ENCODE measurements around the gene UQCC2.

UQCC2 gene

GRCh38 chr6:33744001-33744848 lies 32.7 kb upstream of the UQCC2 start:
- DNase-seq: peak; percentile 84

DNA sequence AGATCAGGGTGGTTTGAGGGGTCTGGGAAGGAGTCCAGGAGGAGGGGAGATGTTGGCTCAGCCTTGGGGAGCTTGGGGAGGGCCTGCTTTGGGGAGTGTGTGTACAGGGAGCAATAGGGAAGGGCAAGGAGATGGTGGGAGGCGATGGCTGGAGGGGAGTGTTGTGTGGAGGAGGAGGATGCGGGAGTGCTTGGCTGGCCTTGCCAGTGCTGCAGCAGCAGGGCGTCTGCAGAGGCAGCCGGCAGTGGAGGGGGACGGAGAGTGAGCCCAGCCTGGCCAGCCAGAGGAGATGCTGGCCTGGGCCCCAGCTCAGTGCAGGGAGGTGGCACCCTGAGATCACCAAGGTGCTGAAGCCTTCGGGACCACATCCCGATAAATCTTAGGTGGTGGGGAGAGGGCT lies 31.3 kb upstream of the UQCC2 start:
- no peak for DNase-seq

DNA sequence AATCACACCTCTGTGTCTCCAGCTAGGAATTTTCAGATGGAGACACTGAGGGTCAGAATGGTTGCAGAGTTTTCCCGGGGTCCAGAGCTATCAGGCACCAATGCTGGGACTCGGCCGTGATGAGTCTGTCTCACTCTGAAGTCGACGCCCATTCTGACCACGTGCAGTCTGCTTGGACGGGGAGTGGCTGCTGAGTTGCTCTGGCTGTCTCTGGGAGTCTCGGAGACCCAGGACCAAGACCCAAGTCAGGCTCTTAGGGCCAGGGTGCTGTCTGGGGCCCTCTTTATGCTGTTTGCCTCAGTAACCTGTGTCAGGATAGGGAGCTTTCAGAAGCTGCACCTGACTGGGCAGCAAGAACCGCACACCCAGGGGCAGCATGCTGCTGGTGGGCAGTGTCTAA lies 30.6 kb upstream of the UQCC2 start:
- no peak for DNase-seq

GRCh38 chr6:33740794-33741193 lies 29.3 kb upstream of the UQCC2 start:
- no peak for DNase-seq

DNA sequence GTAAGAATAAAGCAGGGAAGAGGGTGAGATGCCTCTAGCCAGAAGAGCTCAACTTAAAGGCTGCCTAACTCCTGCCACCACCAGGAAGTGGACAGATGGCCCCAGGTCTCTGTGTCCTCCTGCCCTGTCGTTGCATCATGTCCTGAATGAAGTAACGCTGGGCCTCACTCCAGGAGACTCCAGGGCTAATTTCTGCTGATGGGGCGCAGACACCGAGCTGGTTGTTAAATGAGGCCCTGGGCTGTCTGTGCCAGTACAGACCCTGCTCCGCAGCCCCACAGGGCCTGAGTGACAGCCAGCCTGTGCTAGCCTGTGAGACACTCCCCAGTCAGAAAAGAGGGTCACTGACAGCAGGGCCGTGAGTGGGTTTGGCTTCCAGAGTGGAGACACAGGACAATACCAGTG lies 28.7 kb upstream of the UQCC2 start:
- DNase-seq: no peak

DNA sequence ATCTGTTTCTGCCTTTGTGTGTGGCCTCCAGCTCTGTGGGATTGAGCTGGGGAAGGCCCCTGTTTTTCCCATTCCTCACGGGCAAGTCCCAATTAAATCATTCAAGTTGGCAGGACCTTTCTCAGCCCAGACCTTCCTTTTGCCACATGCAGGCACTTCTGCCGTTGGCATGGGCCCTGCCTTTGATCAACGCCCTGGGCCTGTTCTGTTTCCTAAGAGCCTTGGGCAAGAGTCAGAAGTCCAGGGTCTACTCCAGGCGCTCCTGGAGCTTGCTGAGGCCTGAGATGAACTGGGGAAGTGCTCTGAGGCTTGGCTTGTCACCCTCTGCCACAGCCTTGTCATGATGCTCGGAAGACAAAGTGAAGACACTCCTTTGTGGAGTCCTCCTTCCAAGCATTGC lies 28.1 kb upstream of the UQCC2 start:
- no peak for DNase-seq

GRCh38 chr6:33738879-33739278 lies 27.4 kb upstream of the UQCC2 start:
- no peak for DNase-seq

- no peak for DNase-seq
Observed at GRCh38 chr6:33738153-33738552, 26.7 kb upstream of the UQCC2 start.

GRCh38 chr6:33737267-33738026 lies 25.9 kb upstream of the UQCC2 start:
- DNase-seq: no peak

DNA sequence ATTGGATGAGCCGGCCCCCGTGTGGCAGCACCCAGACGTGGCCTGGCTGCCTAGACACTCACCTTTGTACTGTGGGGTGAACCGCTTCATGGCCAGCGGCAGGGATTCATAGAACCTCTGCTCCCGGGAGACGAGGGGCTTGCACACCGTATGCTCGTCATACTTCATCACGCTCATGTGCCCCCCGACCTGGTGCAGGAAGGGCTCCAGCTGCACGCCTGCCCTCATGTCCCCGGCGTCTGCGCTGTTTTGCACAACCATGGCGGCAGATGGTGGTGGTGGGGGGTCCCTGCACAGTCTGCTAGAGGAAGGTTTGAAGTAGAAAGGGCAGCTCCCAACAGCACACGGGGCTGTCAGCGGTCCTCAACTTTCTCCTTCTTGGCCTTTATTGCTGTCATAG lies 23.7 kb upstream of the UQCC2 start:
- no peak for DNase-seq

GRCh38 chr6:33733709-33734007 lies 22.2 kb upstream of the UQCC2 start:
- DNase-seq: no peak

DNA sequence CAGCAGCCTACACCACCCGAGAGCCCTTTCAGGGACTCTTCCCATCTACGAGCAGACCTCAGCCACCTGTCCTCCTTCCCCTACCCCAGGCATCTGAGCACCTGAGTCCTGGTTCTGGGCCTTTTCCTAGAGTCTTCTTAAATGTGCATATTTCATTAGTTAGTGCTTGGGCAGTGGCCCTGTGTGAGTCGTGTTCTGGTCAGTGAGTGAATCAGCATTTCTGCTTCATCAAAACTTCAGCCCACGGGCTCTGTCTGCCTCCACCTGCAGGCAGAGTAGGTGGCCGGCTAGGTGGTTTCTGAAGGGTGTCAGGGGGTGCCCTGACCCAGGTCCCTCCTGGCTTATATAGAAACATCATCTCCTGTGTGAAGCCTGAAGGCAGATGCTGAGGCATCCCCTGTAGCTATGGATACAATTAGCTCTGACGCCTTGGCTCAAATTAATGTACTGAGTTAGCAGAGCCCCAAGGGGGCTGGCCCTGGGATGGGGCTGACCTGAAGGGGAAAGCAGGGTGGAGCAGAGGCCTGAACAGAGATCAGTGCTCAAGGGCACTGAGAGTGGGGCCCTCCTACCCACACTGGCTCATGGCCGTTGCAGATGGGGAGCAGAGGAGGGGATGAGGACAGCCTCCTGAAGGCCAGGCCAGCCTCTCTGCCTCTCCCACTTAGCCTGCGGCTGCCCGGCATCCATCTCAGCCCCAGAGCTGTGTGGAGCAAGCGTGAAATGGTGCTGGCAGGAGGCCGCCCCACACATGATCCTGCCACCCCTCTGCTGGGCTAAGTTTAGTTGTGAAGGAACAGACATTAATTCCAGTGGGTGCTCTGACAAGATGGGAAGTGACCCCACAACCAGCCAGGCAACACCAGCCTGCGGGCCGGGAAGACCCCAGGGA lies 21.6 kb upstream of the UQCC2 start:
- DNase-seq: no peak

GRCh38 chr6:33732385-33732784 lies 20.9 kb upstream of the UQCC2 start:
- no peak for DNase-seq

- DNase-seq: no peak
Observed at GRCh38 chr6:33731751-33732282, 20.3 kb upstream of the UQCC2 start.

GRCh38 chr6:33731035-33731434 lies 19.5 kb upstream of the UQCC2 start:
- DNase-seq: no peak

- no peak for DNase-seq
Observed at GRCh38 chr6:33730611-33731010, 19.1 kb upstream of the UQCC2 start.

DNA sequence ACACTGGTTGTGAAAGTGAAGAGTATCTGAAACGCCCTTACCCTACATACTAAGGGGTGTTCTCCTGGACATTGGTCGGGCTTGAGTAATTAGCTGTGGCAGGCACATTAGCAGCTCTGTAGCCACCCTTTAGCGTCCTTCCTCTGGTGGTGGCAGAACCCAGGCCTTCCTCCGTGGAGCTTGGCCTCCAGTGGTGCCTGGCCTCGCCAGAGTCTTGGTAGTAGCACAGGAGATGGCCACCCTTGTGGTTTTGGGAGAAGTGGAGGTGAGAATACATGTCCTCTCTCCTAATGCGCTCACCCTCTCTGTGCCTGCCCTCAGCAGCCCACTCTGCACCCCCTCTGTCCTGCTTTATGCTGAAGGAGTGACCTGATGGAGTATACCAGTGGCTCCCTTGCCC lies 17.6 kb upstream of the UQCC2 start:
- no peak for DNase-seq

DNA sequence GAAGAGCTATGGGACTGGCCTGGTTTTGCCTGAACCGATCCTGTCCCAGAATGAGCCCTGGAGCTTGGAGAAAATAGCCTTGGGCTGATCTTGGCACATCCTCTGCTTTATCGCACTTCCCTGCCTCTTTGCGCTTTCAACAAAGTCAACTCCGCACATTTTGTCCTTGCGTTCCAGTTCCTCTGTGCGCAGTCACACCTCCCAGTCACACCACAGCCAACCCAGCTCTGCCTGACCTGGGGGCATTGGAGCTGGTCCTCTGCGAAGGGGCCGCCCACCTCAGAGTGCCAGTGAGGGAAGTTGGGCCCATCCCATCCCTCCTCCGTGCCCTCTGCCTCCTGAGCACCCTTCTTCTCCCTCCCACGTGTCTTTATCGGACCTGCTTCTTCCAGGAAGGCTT lies 16.9 kb upstream of the UQCC2 start:
- DNase-seq: no peak

GRCh38 chr6:33727932-33728331 lies 16.4 kb upstream of the UQCC2 start:
- no peak for DNase-seq

- no peak for DNase-seq
Observed at GRCh38 chr6:33727126-33727525, 15.6 kb upstream of the UQCC2 start.

DNA sequence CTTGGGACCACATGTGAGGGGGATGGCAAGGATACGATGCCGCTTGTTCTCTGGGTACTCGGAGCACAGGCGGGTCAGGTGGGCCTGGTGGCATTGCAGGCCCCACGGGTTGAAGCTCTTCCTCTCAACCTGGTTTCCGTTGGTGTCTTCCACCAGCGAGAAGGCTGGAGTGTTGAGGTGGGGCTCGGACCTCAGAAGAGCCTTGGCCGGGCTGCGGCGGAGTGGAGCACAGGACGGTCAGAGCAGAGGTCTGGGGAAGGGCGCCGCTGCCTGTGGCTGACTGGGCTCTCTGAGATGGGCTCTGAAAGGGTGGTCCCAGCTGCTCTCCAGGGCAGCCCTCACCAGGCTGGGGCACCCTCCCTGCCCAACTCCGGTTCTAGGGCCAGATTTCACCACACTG lies 15.2 kb upstream of the UQCC2 start:
- no peak for DNase-seq

DNA sequence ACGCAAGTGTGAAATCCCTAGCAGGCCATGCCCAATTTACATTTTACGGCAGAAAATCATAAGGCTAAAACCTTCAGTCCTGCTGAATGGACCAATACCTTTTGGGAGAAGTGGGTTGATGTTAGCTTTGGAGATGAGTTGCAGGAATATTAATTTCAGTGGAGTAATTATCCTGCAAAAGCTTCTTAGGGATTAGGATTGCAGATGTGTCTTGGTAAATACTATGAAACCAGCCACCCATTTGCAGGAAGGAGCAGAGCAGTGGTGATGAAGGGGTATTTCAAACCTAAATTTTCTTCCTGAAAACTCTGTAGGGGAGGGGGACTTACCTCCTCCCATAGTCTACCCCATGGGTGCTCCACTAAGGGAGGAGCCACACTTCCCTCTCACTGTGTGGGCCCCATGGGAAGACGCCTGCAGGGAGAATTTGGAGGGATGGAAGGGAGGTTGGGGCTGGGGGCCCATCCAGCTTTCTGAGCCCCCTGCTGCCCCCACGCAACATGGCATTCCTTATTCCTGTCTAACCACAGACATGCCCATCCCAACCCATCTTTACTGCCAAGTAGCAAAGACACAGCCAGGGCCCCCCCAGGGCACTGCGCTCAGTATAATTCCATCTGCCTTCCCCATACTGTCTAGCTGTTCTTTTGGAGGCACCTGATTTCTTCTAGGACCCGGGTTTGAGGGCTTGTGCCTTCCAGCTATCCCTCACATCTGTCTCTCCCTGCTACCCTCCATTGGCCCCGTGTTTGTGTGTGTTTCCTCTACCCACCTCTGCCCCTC lies 14.6 kb upstream of the UQCC2 start:
- DNase-seq: no peak

DNA sequence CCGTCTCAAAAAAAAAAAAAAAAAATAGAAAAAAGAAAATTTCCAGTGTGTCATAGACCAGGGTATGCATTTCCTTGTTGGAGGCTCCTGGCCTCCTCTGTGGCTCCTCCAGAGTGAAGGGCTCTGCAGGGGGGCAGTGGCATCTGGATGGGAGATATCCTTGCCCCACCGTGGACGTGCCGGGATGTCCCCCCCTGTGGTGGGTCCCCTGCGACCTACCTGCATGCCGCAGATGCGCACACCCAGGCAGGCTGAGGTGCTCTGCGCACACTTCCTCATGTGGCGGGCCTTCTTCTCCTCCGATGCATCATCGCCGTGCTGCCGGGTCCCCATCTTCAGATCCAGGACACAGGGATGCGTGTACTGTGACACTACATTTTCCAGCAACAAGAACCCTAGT lies 13.7 kb upstream of the UQCC2 start:
- no peak for DNase-seq
